ENCODE results near the gene GEN1.
A peak's percentile ranks its signal among the peaks of the same experiment; 100 is the strongest.

GEN1 gene

GRCh38 chr2:17795309-17795708 lies 41.4 kb downstream of the GEN1 start:
- Mint-ChIP-seq H3K4me3 (no peak overlapping the region), H3K36me3 (no peaks in the 10 kb centered on the region), H3K9me3 (peaks cover 0 to 2% of the 10 kb centered on the region in 2 donors), H3K27me3 (no peaks in the 10 kb centered on the region), H3K4me1 (peaks cover 19 to 59% of the 10 kb centered on the region in 2 donors), H3K27ac (no peak overlapping the region)
- ATAC-seq (replicated peaks) (no peak), DNase-seq (no peak)

GRCh38 chr2:17798338-17798737 lies 44.4 kb downstream of the GEN1 start:
- DNase-seq (no peak), ATAC-seq (replicated peaks) (no peak)
- Mint-ChIP-seq H3K27me3 (no peaks in the 10 kb centered on the region), H3K9me3 (peaks cover 0 to 2% of the 10 kb centered on the region in 2 donors), H3K27ac (no peak overlapping the region), H3K36me3 (peaks cover 0 to 2% of the 10 kb centered on the region in 2 donors), H3K4me3 (no peak overlapping the region), H3K4me1 (peaks cover 16 to 62% of the 10 kb centered on the region in 2 donors)

GRCh38 chr2:17799301-17800120 lies 45.6 kb downstream of the GEN1 start:
- Mint-ChIP-seq H3K27ac (peak overlapping the region; percentile 86), H3K36me3 (peaks cover 0 to 2% of the 10 kb centered on the region in 2 donors), H3K27me3 (no peaks in the 10 kb centered on the region), H3K4me1 (peaks cover 25 to 67% of the 10 kb centered on the region in 2 donors), H3K9me3 (peaks cover 0 to 2% of the 10 kb centered on the region in 2 donors), H3K4me3 (peak overlapping the region; percentile 7 to 34)
- peak; percentile 63 to 67 for ATAC-seq (replicated peaks)
- no peak for DNase-seq

- no peak overlapping the region for H3K27ac Mint-ChIP-seq
- peaks cover 31 to 69% of the 10 kb centered on the region in 2 donors for H3K4me1 Mint-ChIP-seq
- H3K27me3 Mint-ChIP-seq, result no peaks in the 10 kb centered on the region
- ATAC-seq (replicated peaks) (no peak), DNase-seq (no peak)
- H3K4me3 Mint-ChIP-seq, result no peak overlapping the region
- peaks cover 0 to 2% of the 10 kb centered on the region in 2 donors for H3K9me3 Mint-ChIP-seq
- H3K36me3 Mint-ChIP-seq, result peaks cover 0 to 2% of the 10 kb centered on the region in 2 donors
Observed at GRCh38 chr2:17800219-17800618, 46.3 kb downstream of the GEN1 start.

- Mint-ChIP-seq H3K4me1 (peaks cover 37 to 69% of the 10 kb centered on the region in 2 donors), H3K27ac (no peak overlapping the region), H3K9me3 (peaks cover 0 to 2% of the 10 kb centered on the region in 2 donors), H3K36me3 (peaks cover 0 to 2% of the 10 kb centered on the region in 2 donors), H3K27me3 (no peaks in the 10 kb centered on the region), H3K4me3 (no peak overlapping the region)
- DNase-seq, result no peak
- no peak for ATAC-seq (replicated peaks)
Observed at GRCh38 chr2:17800693-17801458, 46.9 kb downstream of the GEN1 start.

- H3K27ac Mint-ChIP-seq, result peak overlapping the region; percentile 61
- H3K27me3 Mint-ChIP-seq, result no peaks in the 10 kb centered on the region
- H3K36me3 Mint-ChIP-seq, result peaks cover 2 to 3% of the 10 kb centered on the region in 2 donors
- DNase-seq (no peak), ATAC-seq (replicated peaks) (no peak)
- H3K9me3 Mint-ChIP-seq, result no peaks in the 10 kb centered on the region
- peak overlapping the region; percentile 76 to 85 for H3K4me3 Mint-ChIP-seq
- H3K4me1 Mint-ChIP-seq, result peaks cover 54 to 93% of the 10 kb centered on the region in 2 donors
Observed at GRCh38 chr2:17803497-17803896, 49.6 kb downstream of the GEN1 start.

- no peaks in the 10 kb centered on the region for H3K9me3 Mint-ChIP-seq
- H3K27ac Mint-ChIP-seq, result peak overlapping the region; percentile 95
- DNase-seq, result peak; percentile 72
- peaks cover 50 to 89% of the 10 kb centered on the region in 2 donors for H3K4me1 Mint-ChIP-seq
- H3K27me3 Mint-ChIP-seq, result no peaks in the 10 kb centered on the region
- H3K4me3 Mint-ChIP-seq, result peak overlapping the region; percentile 76 to 85
- ATAC-seq (replicated peaks), result peak; percentile 96
- peaks cover 2 to 3% of the 10 kb centered on the region in 2 donors for H3K36me3 Mint-ChIP-seq
Observed at GRCh38 chr2:17804358-17804757, 50.4 kb downstream of the GEN1 start.

- H3K4me1 Mint-ChIP-seq, result peaks cover 47 to 81% of the 10 kb centered on the region in 2 donors
- H3K36me3 Mint-ChIP-seq, result peaks cover 2 to 3% of the 10 kb centered on the region in 2 donors
- H3K27ac Mint-ChIP-seq, result peak overlapping the region; percentile 95
- H3K4me3 Mint-ChIP-seq, result peak overlapping the region; percentile 55 to 85
- H3K9me3 Mint-ChIP-seq, result no peaks in the 10 kb centered on the region
- no peaks in the 10 kb centered on the region for H3K27me3 Mint-ChIP-seq
- ATAC-seq (replicated peaks) (peak; percentile 63 to 65), DNase-seq (no peak)
Observed at GRCh38 chr2:17805166-17805565, 51.2 kb downstream of the GEN1 start.

- peaks cover 0 to 3% of the 10 kb centered on the region in 2 donors for H3K36me3 Mint-ChIP-seq
- ATAC-seq (replicated peaks), result peak in 1 of 2 donors; percentile 15
- no peaks in the 10 kb centered on the region for H3K27me3 Mint-ChIP-seq
- H3K9me3 Mint-ChIP-seq, result no peaks in the 10 kb centered on the region
- peaks cover 43 to 74% of the 10 kb centered on the region in 2 donors for H3K4me1 Mint-ChIP-seq
- DNase-seq, result no peak
- H3K27ac Mint-ChIP-seq, result peak overlapping the region; percentile 95
- peak overlapping the region; percentile 55 to 85 for H3K4me3 Mint-ChIP-seq
Observed at GRCh38 chr2:17805717-17806363, 51.9 kb downstream of the GEN1 start.

GRCh38 chr2:17813010-17813741 lies 59.2 kb downstream of the GEN1 start:
- H3K27ac Mint-ChIP-seq, result peak overlapping the region; percentile 88
- ATAC-seq (replicated peaks), result peak; percentile 83
- no peaks in the 10 kb centered on the region for H3K27me3 Mint-ChIP-seq
- peaks cover 0 to 3% of the 10 kb centered on the region in 2 donors for H3K36me3 Mint-ChIP-seq
- H3K9me3 Mint-ChIP-seq, result no peaks in the 10 kb centered on the region
- peak overlapping the region; percentile 64 to 67 for H3K4me3 Mint-ChIP-seq
- DNase-seq, result no peak
- peaks cover 45 to 77% of the 10 kb centered on the region in 2 donors for H3K4me1 Mint-ChIP-seq

GRCh38 chr2:17813742-17814473 lies 60.0 kb downstream of the GEN1 start:
- H3K4me1 Mint-ChIP-seq, result peaks cover 42 to 72% of the 10 kb centered on the region in 2 donors
- ATAC-seq (replicated peaks), result peak; percentile 83 to 86

GRCh38 chr2:17814601-17815000 lies 60.7 kb downstream of the GEN1 start:
- Mint-ChIP-seq H3K36me3 (no peaks in the 10 kb centered on the region), H3K27me3 (no peaks in the 10 kb centered on the region), H3K9me3 (no peaks in the 10 kb centered on the region), H3K4me1 (peaks cover 45 to 76% of the 10 kb centered on the region in 2 donors), H3K4me3 (peak overlapping the region; percentile 64 to 67), H3K27ac (no peak overlapping the region)
- ATAC-seq (replicated peaks), result no peak
- DNase-seq, result no peak

More at GRCh38 chr2:17813742-17814473, 60.0 kb downstream of the GEN1 start:
- peak overlapping the region; percentile 88 for H3K27ac Mint-ChIP-seq
- H3K4me3 Mint-ChIP-seq, result peak overlapping the region; percentile 64 to 67
- DNase-seq, result peak; percentile 58
- H3K9me3 Mint-ChIP-seq, result no peaks in the 10 kb centered on the region
- no peaks in the 10 kb centered on the region for H3K27me3 Mint-ChIP-seq
- H3K36me3 Mint-ChIP-seq, result no peaks in the 10 kb centered on the region

All from stimulated activated naive B cell treated with anti-CD40 and anti-IgM and Interleukin-4, amounts not matched to agents 10 μg/mL and 1 μg/mL and 100 μg/mL, for 72 hours (primary cell).